A549 (cell line): ENCODE data around the gene HSD11B2. TPM values are rescaled to one million over a fixed set of nuclear protein-coding genes. Genes with fewer than 3 reads are reported as not detected.

Experiments used
- ATAC-seq, 2 experiments: fragments of 200-7000 bp in 1 of 2; fragments of >200 bp in 1 of 2; cut with Nextera tagmentation in 1 of 2; cut with Tn5 transposase in 1 of 2; 3 replicates each; pipeline versions ENCODE4 v1.8.0 to v1.9.1; 2018 to 2020; ENCODE audit warnings: mild to moderate bottlenecking in 1 of 2, moderate library complexity in 1 of 2
- CTCF ChIA-PET: fragments of 300-600 bp; sonication (Branson Sonifier 250); formaldehyde crosslinking; extraction: SDS; loops from one replicate; lab custom pipeline; 2021; ENCODE audit warnings: antibody characterized with exemption, inconsistent platforms; lab: Yijun Ruan, JAX
- POLR2A ChIA-PET: fragments of 350-600 bp; formaldehyde crosslinking; extraction: SDS; loops from one replicate; lab custom pipeline; 2021; ENCODE audit warnings: antibody characterized with exemption, inconsistent platforms; lab: Yijun Ruan, JAX
- DNase-seq, 2 experiments: peaks; one replicate each; pipeline versions ENCODE4 v3.0.0 to v3.0.0-alpha.2; 2011 to 2016; ENCODE audit warnings: low read depth in 1 of 2, low spot score in 1 of 2
- FAIRE-seq: peaks from 2 replicates; lab custom pipeline; 2011; peaks lifted over from hg19 to GRCh38; lab: Jason Lieb, UNC
- H3K27ac ChIP-seq, 2 experiments: fragments of >200 bp; sonication (Bioruptor Twin); formaldehyde crosslinking; 3 replicates each; pipeline ENCODE4 v1.5.1; 2016 to 2017
- H3K4me1 ChIP-seq: fragments of >200 bp; sonication (Bioruptor Twin); formaldehyde crosslinking; 3 replicates; pipeline ENCODE4 v1.6.1; 2016
- H3K4me2 ChIP-seq: fragments of >200 bp; sonication (Bioruptor Twin); formaldehyde crosslinking; 3 replicates; pipeline ENCODE4 v1.6.1; 2016
- H3K4me3 ChIP-seq: fragments of >200 bp; sonication (Bioruptor Twin); formaldehyde crosslinking; 3 replicates; pipeline ENCODE4 v1.5.1; 2016
- H3K9me3 ChIP-seq: fragments of >200 bp; sonication (Bioruptor Twin); formaldehyde crosslinking; 3 replicates; pipeline ENCODE4 v1.6.1; 2016
- BCL3 ChIP-seq: fragments of >200 bp; sonication (Bioruptor Twin); formaldehyde crosslinking; IDR thresholded peaks from 3 replicates; pipeline ENCODE4 v1.6.1; 2016
- CTCF ChIP-seq: fragments of >200 bp; sonication (Bioruptor Twin); formaldehyde crosslinking; IDR thresholded peaks from 3 replicates; pipeline ENCODE4 v1.5.1; 2016
- EHF ChIP-seq: fragments of 250-450 bp; sonication (Bioruptor Pico); IDR thresholded peaks from 2 replicates; pipeline ENCODE4 v1.5.0; 2020; ENCODE audit warnings: mild to moderate bottlenecking
- EP300 ChIP-seq, 2 experiments: fragments of >200 bp; sonication (Bioruptor Twin); formaldehyde crosslinking; IDR thresholded peaks; 2 replicates in 1 of 2; 3 replicates in 1 of 2; pipeline ENCODE4 v1.6.1; 2016 to 2017
- HOXA7 ChIP-seq: fragments of 250-450 bp; sonication (Bioruptor Pico); IDR thresholded peaks from 2 replicates; pipeline ENCODE4 v1.5.0; 2020; ENCODE audit warnings: mild to moderate bottlenecking, moderate library complexity
- HOXB13 ChIP-seq: fragments of 250-450 bp; sonication (Bioruptor Pico); IDR thresholded peaks from 2 replicates; pipeline ENCODE4 v1.5.0; 2020; ENCODE audit warnings: low read depth, mild to moderate bottlenecking, moderate library complexity
- KDM5A ChIP-seq: fragments of 200-600 bp; sonication (generic); IDR thresholded peaks from 2 replicates; pipeline ENCODE4 v1.6.1; 2016; ENCODE audit warnings: antibody characterized with exemption, mild to moderate bottlenecking
- MAX ChIP-seq: IDR thresholded peaks from 2 replicates; pipeline ENCODE4 v1.6.1; 2012
- MYC ChIP-seq: IDR thresholded peaks from 2 replicates; pipeline ENCODE4 v1.6.1; 2012; ENCODE audit warnings: mild to moderate bottlenecking, inconsistent platforms, low read length, improper control_type of control experiment, borderline replicate concordance
- NR3C1 ChIP-seq: fragments of >200 bp; sonication (Bioruptor Twin); formaldehyde crosslinking; IDR thresholded peaks from 3 replicates; pipeline ENCODE4 v1.6.1; 2017
- PBX3 ChIP-seq: IDR thresholded peaks from 2 replicates; pipeline ENCODE4 v1.6.1; 2012
- PHF8 ChIP-seq: fragments of 200-600 bp; sonication (generic); IDR thresholded peaks from 2 replicates; pipeline ENCODE4 v1.6.1; 2016; ENCODE audit warnings: low read depth, mild to moderate bottlenecking, antibody characterized with exemption, moderate library complexity, borderline replicate concordance
- POLR2A ChIP-seq: IDR thresholded peaks from 2 replicates; pipeline ENCODE4 v1.6.1; 2012; ENCODE audit warnings: mild to moderate bottlenecking, low read length
- RAD21 ChIP-seq, 2 experiments: fragments of >200 bp in 1 of 2; sonication (Bioruptor Twin) in 1 of 2; formaldehyde crosslinking in 1 of 2; IDR thresholded peaks in 1 of 2; conservative IDR thresholded peaks in 1 of 2; 2 replicates in 1 of 2; 3 replicates in 1 of 2; pipeline ENCODE4 v1.6.1; 2012 to 2018; ENCODE audit warnings: inconsistent platforms in 1 of 2
- SMC3 ChIP-seq: fragments of >200 bp; sonication (Bioruptor Twin); formaldehyde crosslinking; IDR thresholded peaks from 3 replicates; pipeline ENCODE4 v1.6.1; 2018; ENCODE audit warnings: inconsistent platforms
- SREBF2 ChIP-seq: fragments of 450-650 bp; IDR thresholded peaks from 2 replicates; pipeline ENCODE4 v1.6.1; 2014; ENCODE audit warnings: mild to moderate bottlenecking, moderate library complexity
- ZC3H11A ChIP-seq: fragments of 450-650 bp; IDR thresholded peaks from 2 replicates; pipeline ENCODE4 v1.6.1; 2014; ENCODE audit warnings: antibody characterized with exemption, mild to moderate bottlenecking
- WGBS: methylation state at CpG from one replicate; pipeline ENCODE4 v1.1.6; 2017; ENCODE audit errors: missing lambda C conversion rate; 5-methylcytosine and 5-hydroxymethylcytosine counted together
- polyA plus RNA-seq, 4 experiments: library from polyadenylated mRNA; depleted of rRNA in 3 of 4; stranded (reverse); fragments of >200 nt; fragmentation: RNase III in 1 of 4; extraction: RNeasy Plus Mini Kit Qiagen cat#74134 plus additional on column Dnase treatment in 1 of 4; gene quantifications; 2 replicates in 3 of 4; 3 replicates in 1 of 4; pipeline ENCODE4 v1.2.3, GENCODE V29; 2011 to 2017

HSD11B2 gene
- polyA plus RNA-seq, 2 of the 4 experiments (the other 2 are of a cell fraction), result 0.53 to 1.6 TPM

- WGBS, result 76% methylated on average over 23 of the region's 42 CpGs
- Histone ChIP-seq H3K9me3 (no peaks in the 10 kb centered on the region), H3K4me3 (no peak overlapping the region), H3K4me1 (peaks cover 15% of the 10 kb centered on the region), H3K4me2 (no peak overlapping the region), H3K27ac (no peak overlapping the region)
- TF ChIP-seq PBX3 (no peak), RAD21 (conservative IDR thresholded peaks at IDR 0.05 in 1 of 2, IDR thresholded peaks at IDR 0.05 in 1 of 2) (peak; percentile 63 to 70), ZC3H11A (no peak), CTCF (peak; percentile 62), SMC3 (peak; percentile 47; the same call in 2 of the 3 replicates)
- FAIRE-seq (no peak), ATAC-seq (peak; percentile 51 to 83), DNase-seq (peak; percentile 37 to 52)
- CTCF ChIA-PET, result interaction anchor here (0.6 to 4.1 kb wide), 41 partner anchors 8 to 435 kb away, joined by 3 to 34 read pairs (median 4); partner anchors contain the start of genes HSD11B2, KCTD19, LRRC36 and PLEKHG4
- POLR2A ChIA-PET, result no interaction called here
These were observed 31.6 kb upstream of the HSD11B2 start for GRCh38 chr16:67399218-67399733.

GRCh38 chr16:67399749-67400704 lies 30.9 kb upstream of the HSD11B2 start:
- POLR2A ChIA-PET, result no interaction called here
- WGBS, result 80% methylated on average over 13 of the region's 19 CpGs

More at GRCh38 chr16:67399749-67400704, 30.9 kb upstream of the HSD11B2 start:
- H3K4me3 ChIP-seq, result no peak overlapping the region
- H3K4me2 ChIP-seq, result no peak overlapping the region
- CTCF ChIA-PET, result interaction anchor here (0.6 to 4.1 kb wide), 39 partner anchors 8 to 436 kb away, joined by 3 to 34 read pairs (median 4); partner anchors contain the start of genes HSD11B2, KCTD19, LRRC36 and PLEKHG4
- H3K27ac ChIP-seq, result no peak overlapping the region
- ATAC-seq, result peak; percentile 12 to 14; a peak in 4 of 6 replicates
- peaks cover 15% of the 10 kb centered on the region for H3K4me1 ChIP-seq
- TF ChIP-seq CTCF (no peak), SREBF2 (no peak), HOXA7 (no peak), MAX (no peak), EHF (no peak), HOXB13 (CRISPR knock-in tag) (no peak), BCL3 (no peak), KDM5A (no peak), NR3C1 (no peak), POLR2A (no peak), PHF8 (no peak), PBX3 (no peak), MYC (no peak), EP300 (IDR thresholded peaks at IDR 0.05) (no peak)
- no peaks in the 10 kb centered on the region for H3K9me3 ChIP-seq
- FAIRE-seq, result no peak
- no peak for DNase-seq
